Brain microvascular endothelial cell (primary cell): ENCODE data around the gene USP2.
A peak's percentile ranks its signal among the peaks of the same experiment; 100 is the strongest.

Experiments
- DNase-seq: peaks from one replicate; pipeline ENCODE4 v3.0.0-alpha.2; 2020
- H3K27ac ChIP-seq: fragments of 250-450 bp; sonication (Bioruptor Pico); 2 replicates; pipeline ENCODE4 v1.5.1; 2020; ENCODE audit warnings: mild to moderate bottlenecking, moderate library complexity
- H3K27me3 ChIP-seq: fragments of 250-450 bp; sonication (Bioruptor Pico); replicated peaks from 2 replicates; pipeline ENCODE4 v1.5.1; 2020; ENCODE audit warnings: mild to moderate bottlenecking
- H3K36me3 ChIP-seq: fragments of 250-450 bp; sonication (Bioruptor Pico); replicated peaks from 2 replicates; pipeline ENCODE4 v1.5.1; 2020; ENCODE audit warnings: mild to moderate bottlenecking
- H3K4me3 ChIP-seq: 2 replicates; pipeline ENCODE4 v1.5.1; 2011; ENCODE audit warnings: low read depth, mild to moderate bottlenecking, control low read depth, low read length, moderate library complexity
- in situ Hi-C: cut with HindIII; loops from 2 replicates; pipeline ENCODE4 v1.10.0; 2017; ENCODE audit warnings: low sequenced_read_pairs, low pct_ligation_motif_present
- TF ChIP-seq, protein P1 (sequence below): IDR thresholded peaks from 2 replicates; pipeline ENCODE4 v1.5.1; 2011; ENCODE audit warnings: low read depth, mild to moderate bottlenecking, moderate library complexity, low read length, control low read depth, inconsistent platforms; ENCODE audit errors: missing control alignments

Gene USP2

DNA sequence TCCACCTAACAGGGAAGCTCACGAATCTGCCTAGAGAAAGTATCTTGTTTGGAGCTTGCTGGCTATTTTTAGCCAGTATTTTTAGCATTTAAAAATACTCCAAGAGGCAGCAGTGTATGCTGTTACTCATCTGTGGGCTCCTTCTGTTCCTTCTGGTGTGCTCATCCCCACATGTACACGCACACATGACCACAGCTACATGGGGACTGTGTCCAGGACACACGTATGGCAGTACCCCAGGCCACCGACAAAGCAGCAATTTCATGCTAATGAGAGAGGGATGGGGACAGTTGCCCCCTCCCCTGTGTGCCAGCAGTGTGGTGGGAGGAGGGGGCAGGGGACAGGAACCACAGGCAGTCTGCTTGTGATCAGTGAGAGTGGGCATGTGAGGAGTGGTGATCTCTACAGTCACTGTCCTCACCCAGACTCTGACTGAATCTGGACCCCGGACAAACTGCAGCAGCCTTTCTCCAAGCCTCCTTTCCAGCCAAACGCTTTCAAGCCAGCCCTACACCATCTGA lies 16.4 kb downstream of the USP2 start:
- no peak overlapping the region for H3K27ac ChIP-seq
- H3K36me3 ChIP-seq, result no peaks in the 10 kb centered on the region
- in situ Hi-C loops, result no loop called here
- H3K27me3 ChIP-seq, result peaks cover 33% of the 10 kb centered on the region
- no peak overlapping the region for H3K4me3 ChIP-seq
- TF ChIP-seq, protein P1, sequence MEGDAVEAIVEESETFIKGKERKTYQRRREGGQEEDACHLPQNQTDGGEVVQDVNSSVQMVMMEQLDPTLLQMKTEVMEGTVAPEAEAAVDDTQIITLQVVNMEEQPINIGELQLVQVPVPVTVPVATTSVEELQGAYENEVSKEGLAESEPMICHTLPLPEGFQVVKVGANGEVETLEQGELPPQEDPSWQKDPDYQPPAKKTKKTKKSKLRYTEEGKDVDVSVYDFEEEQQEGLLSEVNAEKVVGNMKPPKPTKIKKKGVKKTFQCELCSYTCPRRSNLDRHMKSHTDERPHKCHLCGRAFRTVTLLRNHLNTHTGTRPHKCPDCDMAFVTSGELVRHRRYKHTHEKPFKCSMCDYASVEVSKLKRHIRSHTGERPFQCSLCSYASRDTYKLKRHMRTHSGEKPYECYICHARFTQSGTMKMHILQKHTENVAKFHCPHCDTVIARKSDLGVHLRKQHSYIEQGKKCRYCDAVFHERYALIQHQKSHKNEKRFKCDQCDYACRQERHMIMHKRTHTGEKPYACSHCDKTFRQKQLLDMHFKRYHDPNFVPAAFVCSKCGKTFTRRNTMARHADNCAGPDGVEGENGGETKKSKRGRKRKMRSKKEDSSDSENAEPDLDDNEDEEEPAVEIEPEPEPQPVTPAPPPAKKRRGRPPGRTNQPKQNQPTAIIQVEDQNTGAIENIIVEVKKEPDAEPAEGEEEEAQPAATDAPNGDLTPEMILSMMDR, result no peak
- DNase-seq, result no peak

DNA sequence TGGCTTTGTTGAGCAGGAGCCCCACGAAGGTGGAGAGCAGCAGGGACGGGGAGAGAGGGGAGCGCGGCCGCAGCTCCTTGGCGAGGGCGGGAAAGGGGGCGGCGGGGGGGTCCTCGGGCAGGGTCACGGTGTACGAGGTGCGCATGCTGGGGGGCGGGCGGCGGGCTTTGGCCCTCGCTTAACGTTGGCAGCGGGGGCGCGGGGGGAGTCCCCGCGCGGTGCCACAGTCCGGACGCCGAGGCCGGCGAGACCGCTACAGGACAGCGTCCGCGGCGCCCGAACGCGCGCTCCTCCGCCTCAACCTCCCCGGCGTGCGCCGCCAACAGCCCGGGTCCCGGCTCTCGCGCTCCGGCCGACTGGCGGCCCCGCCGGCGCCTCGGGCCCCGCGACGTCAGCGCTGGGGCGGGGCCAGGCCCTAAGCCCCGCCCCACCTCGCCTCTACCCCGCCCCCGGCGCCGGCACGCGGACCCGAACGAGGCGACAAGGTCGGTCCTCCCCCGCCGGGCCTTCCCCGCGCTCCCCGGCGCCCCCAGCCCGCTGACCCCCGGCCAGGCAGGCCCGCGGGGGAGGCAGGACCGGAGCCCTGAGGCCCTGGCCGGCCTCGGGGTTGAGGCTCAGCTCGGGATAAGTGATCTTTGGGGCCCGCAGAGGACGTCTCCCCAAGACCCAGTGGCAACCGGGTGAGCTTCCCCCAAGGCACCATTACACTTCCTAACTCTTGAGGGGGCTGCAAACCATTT lies 17.5 kb downstream of the USP2 start:
- in situ Hi-C loops, result no loop called here
- Histone ChIP-seq H3K36me3 (no peaks in the 10 kb centered on the region), H3K27ac (no peak overlapping the region), H3K27me3 (peaks cover 33% of the 10 kb centered on the region), H3K4me3 (peak overlapping the region; percentile 31)
- no peak for DNase-seq
- TF ChIP-seq, protein P1, result no peak

- TF ChIP-seq, protein P1, result no peak
- in situ Hi-C loops, result no loop called here
- H3K4me3 ChIP-seq, result no peak overlapping the region
- no peak overlapping the region for H3K27ac ChIP-seq
- no peaks in the 10 kb centered on the region for H3K36me3 ChIP-seq
- H3K27me3 ChIP-seq, result peaks cover 29% of the 10 kb centered on the region
- DNase-seq, result no peak
Measured at GRCh38 chr11:119363081-119363850, 18.2 kb downstream of the USP2 start.

- in situ Hi-C loops, result no loop called here
- peaks cover 25% of the 10 kb centered on the region for H3K27me3 ChIP-seq
- H3K36me3 ChIP-seq, result no peaks in the 10 kb centered on the region
- H3K4me3 ChIP-seq, result no peak overlapping the region
- TF ChIP-seq, protein P1, result no peak
- H3K27ac ChIP-seq, result no peak overlapping the region
- no peak for DNase-seq
Measured at GRCh38 chr11:119362741-119363080, 18.8 kb downstream of the USP2 start.

DNA sequence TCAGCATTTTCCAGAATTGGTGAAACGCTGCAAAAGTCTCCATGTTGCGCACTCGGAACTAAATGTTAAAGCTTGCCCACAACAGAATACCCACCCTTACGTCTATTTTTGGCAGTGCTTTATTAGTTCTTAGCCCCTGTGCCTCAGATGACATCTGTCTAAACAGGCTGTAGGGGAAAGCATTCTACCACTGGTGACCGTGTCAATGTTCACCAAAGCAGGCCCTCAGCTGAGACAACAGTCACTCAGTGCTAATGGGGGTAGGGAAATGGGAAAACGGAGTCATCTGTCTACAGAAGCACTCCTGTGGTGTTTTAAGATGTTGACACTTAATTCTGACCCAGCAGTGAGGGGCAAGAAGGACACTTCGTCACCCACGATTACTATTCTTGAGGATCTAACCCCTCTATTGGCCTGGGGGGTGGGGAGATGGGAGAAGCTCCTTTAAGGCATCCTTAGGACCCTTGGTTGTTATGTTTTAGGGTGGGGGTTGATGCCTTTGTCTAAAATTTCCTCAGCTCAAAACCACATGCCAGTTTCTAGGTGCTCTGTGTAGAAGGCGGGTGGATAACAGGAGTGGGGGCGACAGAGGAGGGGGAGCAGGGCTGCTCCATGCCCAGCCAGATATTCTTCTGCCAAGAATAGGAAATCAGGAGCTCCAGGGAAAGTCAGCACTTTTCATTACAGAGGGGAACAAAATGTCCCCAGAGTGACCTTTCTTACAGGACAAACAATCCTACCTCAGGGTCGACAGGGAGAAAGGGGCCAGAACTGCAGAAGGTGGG lies 19.4 kb downstream of the USP2 start:
- in situ Hi-C loops, result no loop called here
- H3K27ac ChIP-seq, result no peak overlapping the region
- TF ChIP-seq, protein P1, result no peak
- no peak for DNase-seq
- H3K27me3 ChIP-seq, result peaks cover 25% of the 10 kb centered on the region
- no peaks in the 10 kb centered on the region for H3K36me3 ChIP-seq
- no peak overlapping the region for H3K4me3 ChIP-seq
